NCI-H2171 (cell line): ENCODE measurements around the gene EIF2B5.
"Not testable (repeated sequence)": the region's sequence is repeated elsewhere in the genome, so short reads cannot be mapped to it uniquely, and the experiment has no call there.

Source experiments
- DNase-seq: peaks from one replicate; lab custom pipeline; 2025; lab: John Stamatoyannopoulos, UW

Gene EIF2B5

GRCh38 chr3:184135149-184135910 lies at the start of gene EIF2B5:
Gene EIF2B5, plus strand, starts transcription at chr3:184135358. Its CDS starts 28 bp downstream, at chr3:184135386.
- DNase-seq: peak; percentile 92

DNA sequence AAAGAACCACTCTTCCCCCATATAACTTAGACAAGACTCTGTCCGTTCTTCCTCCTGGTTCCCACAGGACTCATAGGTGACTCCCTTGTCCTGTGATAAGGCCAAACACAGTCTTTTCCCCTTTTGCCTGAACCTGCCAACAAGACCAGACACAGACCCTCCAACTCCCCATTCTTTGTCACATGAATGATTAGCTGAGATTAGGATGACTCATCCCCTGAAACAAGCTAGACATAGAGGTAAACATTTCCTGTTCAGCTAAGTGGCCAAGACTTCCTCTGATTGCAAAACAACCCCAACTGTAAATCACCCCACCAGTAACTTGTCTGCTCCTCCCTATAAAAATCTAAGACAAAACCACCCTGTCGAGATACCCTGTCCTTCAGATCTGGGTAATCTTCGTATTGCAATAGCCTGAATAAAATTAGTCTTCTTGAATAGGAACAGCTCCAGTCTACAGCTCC lies 49.7 kb upstream of the EIF2B5 start:
- DNase-seq: no peak

DNA sequence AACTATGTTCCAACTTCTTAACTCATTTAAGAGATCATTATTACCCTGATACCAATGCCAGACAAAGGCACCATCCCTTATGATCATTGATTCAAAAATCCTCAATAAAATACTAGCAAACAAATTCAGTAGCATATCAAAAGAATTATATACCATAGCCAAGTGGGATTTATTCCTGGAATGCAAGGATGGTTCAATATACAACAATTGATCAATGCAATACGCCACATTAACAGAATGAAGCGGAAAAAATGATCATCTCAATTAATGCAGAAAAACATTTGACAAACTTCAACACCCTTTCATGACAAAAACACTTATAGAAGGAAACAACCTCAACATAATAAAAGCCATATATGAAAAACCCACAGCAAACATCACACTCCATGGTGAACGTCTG lies 43.0 kb upstream of the EIF2B5 start:
- DNase-seq: no peak

GRCh38 chr3:184096811-184097383 lies 38.3 kb upstream of the EIF2B5 start, which contains the start of gene HTR3E:
Gene HTR3E, plus strand, starts transcription at chr3:184097064. Its CDS starts 466 bp downstream, at chr3:184097530.
- no peak for DNase-seq

DNA sequence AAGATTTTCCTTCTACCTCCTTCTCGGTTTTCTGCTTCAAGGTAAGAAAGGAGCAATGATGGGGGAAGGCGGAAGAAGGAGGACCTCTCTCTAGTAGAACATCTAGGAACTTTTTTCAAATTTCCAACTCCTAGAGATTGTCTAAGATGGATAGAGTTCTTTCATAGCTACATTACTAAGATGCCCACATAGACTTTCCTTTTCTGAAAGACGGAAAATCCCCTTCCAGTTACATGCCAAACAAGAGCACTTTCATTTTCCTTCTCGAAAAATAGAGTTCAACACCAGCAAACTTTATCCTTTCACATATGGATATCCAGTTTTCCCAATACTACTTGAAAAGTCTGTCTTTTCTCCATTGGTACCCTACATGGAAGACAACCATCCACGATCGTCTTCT lies 37.6 kb upstream of the EIF2B5 start:
- DNase-seq: no peak

DNA sequence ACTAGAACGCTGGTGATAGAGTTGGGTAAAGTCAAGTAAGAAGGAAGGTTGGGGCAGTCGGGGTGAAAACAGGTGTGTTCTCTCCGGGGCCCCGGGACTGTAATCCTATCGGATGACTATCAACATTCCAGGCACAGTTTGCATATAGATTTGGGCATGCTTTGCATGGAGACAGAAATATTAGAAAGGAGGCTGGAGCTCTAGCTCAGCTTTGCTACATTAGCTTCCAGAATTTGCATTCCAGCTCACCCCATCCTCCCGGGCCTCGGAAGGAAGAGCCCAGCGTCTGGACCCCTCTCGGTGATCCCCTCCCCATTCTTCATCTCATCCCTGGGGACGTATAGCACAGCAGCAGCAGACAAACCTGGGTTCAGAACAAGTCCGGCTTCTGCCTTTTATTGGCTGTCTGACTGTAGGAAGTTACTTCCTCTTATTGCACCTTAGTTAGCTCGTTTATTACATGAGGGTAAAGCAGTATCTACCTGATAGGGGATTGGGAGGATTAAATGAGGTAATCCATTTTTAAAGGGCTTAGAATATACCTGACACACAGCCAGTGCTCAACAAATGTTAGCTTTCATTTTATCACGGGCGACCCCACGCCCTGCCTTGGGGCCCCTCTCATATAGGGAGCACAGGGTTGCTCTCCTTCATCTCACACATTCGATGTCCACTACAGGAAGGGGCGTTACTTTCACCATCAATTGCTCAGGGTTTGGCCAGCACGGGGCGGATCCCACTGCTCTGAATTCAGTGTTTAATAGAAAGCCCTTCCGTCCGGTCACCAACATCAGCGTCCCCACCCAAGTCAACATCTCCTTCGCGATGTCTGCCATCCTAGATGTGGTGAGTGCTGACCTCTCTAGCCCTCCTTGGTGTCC lies 35.1 kb upstream of the EIF2B5 start:
- no peak for DNase-seq

- DNase-seq: no peak
These were observed 24.8 kb upstream of the EIF2B5 start for GRCh38 chr3:184110316-184110725.

- DNase-seq: no peak
These were observed 19.1 kb upstream of the EIF2B5 start for GRCh38 chr3:184116017-184116416.

DNA sequence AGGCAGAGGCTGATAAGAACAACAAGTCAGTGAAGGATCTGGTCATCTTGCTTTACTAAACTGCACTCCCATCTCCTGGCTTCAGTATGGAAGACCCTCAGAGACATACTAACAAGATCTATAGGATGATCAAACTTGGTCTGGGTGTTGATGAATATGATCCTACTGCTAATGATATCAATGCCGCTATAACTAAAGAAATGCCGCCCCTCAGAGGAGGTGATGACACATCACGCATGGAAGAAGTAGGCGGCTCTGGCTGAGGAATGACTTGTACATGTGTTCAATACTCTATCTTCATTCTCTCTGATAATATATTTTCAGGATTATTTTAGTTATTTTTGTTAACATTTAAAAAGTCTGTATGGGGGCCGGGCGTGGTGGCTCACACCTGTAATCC lies 17.5 kb upstream of the EIF2B5 start:
- no peak for DNase-seq

GRCh38 chr3:184121031-184121430 lies 14.1 kb upstream of the EIF2B5 start:
- not testable (repeated sequence) for DNase-seq

- DNase-seq: no peak
These were observed 9.2 kb upstream of the EIF2B5 start for GRCh38 chr3:184126006-184126405.

DNA sequence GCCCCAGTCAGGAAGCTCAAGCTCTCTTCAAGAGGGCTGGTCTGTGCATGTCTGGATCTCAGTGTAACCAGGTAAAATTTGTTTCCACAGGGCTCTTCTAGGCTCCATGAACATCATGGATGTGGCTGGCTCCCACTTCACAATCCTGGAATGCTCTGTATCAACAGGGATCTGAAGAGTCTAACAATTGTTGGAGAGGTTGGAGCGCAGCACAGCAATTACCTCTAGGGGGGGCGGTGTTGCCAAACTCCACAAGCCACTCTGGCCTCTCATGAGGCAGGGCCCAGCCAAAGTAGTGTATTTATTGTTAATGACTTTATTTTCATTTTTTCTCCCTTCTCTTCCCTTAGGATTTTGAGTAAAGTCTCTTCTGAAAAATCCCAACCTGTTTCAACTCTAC lies 6.1 kb upstream of the EIF2B5 start:
- no peak for DNase-seq

DNA sequence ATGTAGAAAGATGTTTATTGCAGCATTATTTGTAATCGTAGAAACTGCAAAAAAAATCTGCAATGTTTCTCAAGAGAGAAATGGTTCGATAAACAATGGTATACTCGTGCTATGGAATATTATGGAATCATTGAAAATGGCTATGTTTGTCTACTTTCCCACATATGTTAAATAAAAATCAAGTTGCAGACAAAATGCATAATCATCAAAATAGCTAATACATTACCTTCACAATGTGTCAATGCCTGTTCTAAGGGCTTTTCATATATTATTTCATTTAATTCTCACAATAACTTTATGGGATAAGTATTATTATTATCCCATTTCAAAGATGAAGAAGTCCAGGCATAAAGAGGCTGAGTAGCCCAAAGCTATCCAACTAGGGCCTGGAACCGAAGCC lies 2.2 kb upstream of the EIF2B5 start:
- DNase-seq: no peak

GRCh38 chr3:184133840-184134745 lies 1.1 kb upstream of the EIF2B5 start:
- peak; percentile 83 for DNase-seq

DNA sequence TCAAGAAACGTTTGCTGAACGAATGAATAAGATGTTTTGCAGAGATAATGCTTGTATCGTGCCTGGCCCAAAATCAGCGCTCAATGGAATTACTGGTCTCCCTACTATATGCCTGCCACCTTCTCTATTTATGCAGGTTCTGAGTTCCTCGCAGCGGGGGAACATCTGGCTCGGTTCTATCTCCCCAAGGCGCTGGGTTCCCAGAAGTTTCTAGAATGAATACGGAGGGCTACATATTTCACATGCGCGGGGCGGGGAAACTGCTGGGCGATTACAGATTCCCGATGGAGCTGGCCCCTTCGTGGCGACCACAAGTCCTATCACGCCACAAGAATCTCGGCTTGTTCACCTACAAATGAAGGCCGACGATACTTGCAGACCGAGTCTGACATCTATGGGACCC lies 411 bp upstream of the EIF2B5 start:
- no peak for DNase-seq

DNA sequence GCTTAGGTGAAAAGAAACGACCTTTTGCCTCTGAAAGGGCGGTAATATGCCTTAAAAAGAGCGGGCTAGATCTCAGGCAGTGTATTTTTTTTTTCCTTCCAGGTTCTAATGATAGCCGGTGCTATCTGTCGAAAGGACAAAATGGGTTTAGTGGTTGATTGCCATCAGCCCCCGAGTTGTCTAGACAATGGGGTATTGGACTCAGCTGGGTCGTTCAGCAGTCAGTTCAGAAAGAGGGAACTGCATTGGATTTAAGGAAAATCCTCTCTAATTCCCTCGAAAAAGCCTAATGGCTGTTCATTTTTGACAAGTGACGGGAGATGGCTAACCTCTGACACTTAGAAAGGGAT lies 728 bp downstream of the EIF2B5 start:
- no peak for DNase-seq

DNA sequence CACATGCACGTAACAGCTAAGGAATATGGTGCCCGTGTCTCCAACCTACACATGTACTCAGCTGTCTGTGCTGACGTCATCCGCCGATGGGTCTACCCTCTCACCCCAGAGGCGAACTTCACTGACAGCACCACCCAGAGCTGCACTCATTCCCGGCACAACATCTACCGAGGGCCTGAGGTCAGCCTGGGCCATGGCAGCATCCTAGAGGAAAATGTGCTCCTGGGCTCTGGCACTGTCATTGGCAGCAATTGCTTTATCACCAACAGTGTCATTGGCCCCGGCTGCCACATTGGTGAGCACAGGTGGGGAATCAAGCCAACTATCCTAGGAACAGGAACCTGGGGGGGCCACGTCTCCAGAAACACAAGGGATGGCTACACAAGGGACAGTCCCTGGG lies 5.3 kb downstream of the EIF2B5 start:
- no peak for DNase-seq

GRCh38 chr3:184142199-184142598 lies 7.0 kb downstream of the EIF2B5 start:
- DNase-seq: no peak

DNA sequence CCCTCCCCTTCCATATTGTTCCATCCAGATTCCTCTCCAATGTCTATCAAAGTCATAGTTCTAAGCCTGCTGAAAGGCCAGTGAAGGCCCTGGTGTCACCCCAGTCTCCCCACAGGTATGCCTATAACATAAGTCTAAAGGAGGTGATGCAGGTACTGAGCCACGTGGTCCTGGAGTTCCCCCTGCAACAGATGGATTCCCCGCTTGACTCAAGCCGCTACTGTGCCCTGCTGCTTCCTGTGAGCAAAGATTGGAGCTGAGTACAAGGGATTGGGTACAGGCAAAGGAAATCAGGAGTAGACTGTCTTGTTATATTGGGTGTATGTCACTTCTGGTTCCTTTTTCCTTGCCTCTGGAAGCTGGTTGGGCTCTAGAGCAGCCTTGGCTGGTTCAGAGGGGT lies 8.2 kb downstream of the EIF2B5 start:
- no peak for DNase-seq

DNA sequence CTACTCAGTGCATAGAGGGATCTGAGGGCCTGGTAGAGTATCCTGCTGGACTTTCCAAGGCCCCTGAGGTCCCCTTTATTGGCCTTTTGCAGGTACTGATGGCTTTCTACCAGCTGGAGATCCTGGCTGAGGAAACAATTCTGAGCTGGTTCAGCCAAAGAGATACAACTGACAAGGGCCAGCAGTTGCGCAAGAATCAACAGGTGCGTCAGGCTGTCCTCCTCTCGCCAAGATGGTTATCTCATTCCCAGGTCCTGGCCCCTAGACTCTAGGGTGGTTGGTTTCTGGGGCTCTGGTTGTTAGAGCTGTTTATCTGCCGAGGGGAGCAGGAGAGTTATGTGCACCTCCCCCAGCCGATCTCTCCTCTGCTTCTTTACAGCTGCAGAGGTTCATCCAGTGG lies 9.3 kb downstream of the EIF2B5 start:
- DNase-seq: no peak

GRCh38 chr3:184145111-184145524 lies 10.0 kb downstream of the EIF2B5 start:
- peak; percentile 54 for DNase-seq
